ENCODE results near the gene ASIC3. TPM values are rescaled to one million over a fixed set of nuclear protein-coding genes. Genes with fewer than 3 reads are reported as not detected.
"Not testable (repeated sequence)": the region's sequence is repeated elsewhere in the genome, so short reads cannot be mapped to it uniquely, and the experiment has no call there.

Gene ASIC3
- total RNA-seq, 4 donors from 2014 or later: 2.5 to 10.7 (median 5.0) TPM

DNA sequence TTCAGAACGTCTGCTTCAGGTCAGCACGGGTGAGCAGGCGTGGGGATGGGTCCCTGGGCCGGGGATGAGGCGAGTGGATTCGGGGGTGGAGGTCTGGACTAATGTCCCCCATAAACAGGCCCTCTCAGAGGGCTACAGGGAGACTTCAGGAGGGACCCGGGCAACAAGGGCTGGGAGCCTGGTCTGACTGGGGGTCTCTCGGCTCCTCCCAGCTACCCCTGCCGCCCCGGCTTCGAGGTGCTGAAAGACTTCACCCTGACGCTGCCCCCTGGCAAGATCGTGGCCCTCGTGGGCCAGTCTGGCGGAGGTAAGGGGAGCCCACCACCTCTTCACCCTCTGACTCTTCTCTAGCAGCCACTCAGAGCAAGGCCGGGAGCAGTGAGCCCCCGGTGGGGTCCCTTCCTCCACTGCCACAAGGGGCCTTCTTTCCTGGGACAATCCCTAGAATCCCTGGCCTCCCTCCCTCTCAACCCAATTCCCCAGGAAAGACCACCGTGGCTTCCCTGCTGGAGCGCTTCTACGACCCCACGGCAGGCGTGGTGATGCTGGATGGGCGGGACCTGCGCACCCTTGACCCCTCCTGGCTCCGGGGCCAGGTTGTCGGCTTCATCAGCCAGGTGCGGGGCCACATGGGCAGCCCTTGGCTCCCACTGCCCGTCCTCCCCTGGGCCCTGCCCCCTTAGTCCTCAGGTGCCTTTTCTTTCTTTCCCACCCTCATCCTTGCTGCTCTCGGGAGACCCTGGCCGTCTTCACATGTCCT, 7.5 kb upstream of the ASIC3 start:
- Histone ChIP-seq H3K4me1 (peaks cover 0 to 13% (median 5%) of the 10 kb centered on the region in 4 donors), H3K27ac (no peak overlapping the region), H3K4me3 (no peak overlapping the region), H3K27me3 (no peaks in the 10 kb centered on the region), H3K36me3 (peaks cover 0 to 33% (median 0%) of the 10 kb centered on the region in 3 donors), H3K9me3 (no peaks in the 10 kb centered on the region)
- TF ChIP-seq POLR2A (IDR thresholded peaks at IDR 0.05) (no peak), CTCF (IDR thresholded peaks at IDR 0.05) (no peak)
- no peak for DNase-seq

- peaks cover 0 to 13% (median 5%) of the 10 kb centered on the region in 4 donors for H3K4me1 ChIP-seq
- not testable (repeated sequence) for H3K4me3 ChIP-seq, H3K9me3 ChIP-seq, H3K27me3 ChIP-seq, H3K27ac ChIP-seq, DNase-seq
- peaks cover 0 to 18% (median 0%) of the 10 kb centered on the region in 3 donors for H3K36me3 ChIP-seq
Observed at GRCh38 chr7:151043449-151043848, 4.9 kb upstream of the ASIC3 start.

DNA sequence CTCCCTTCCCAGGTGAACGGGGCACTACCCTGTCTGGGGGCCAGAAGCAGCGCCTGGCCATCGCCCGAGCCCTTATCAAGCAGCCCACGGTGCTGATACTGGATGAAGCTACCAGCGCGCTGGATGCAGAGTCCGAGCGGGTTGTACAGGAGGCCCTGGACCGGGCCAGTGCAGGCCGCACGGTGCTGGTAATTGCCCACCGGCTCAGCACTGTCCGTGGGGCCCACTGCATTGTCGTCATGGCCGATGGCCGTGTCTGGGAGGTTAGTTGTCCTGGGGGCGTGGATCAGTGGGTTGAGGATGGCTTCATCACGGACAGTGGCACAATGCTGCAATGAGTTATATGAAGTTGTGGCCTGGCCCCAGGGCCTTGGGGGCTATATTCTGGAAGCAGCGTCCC, 4.4 kb upstream of the ASIC3 start:
- Histone ChIP-seq H3K27ac (no peak overlapping the region), H3K4me1 (peaks cover 0 to 10% (median 4%) of the 10 kb centered on the region in 4 donors), H3K9me3 (no peaks in the 10 kb centered on the region), H3K4me3 (no peak overlapping the region), H3K27me3 (no peaks in the 10 kb centered on the region), H3K36me3 (peaks cover 0 to 18% (median 0%) of the 10 kb centered on the region in 3 donors)
- no peak for TF ChIP-seq CTCF (IDR thresholded peaks at IDR 0.05)
- no peak for TF ChIP-seq POLR2A (IDR thresholded peaks at IDR 0.05)
- no peak for DNase-seq

DNA sequence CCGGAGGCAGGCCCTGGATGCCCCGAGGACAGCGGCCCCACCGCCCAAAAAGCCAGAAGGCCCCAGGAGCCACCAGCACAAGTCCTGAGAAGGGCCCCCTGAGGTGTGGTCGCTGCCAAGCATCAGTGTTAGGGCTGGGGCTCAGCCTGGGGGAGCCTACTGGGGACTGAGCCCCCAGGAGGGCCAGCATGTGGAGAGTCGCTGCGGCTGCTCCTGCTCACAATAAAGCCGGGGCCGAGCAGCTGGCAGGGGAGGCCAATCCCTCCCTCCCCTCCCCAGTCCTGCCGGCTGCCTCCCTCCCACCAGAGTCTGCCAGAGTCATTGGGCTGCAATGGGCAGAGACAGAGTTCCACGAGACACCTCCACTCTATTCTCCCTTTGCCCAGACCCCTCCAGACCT, 3.1 kb upstream of the ASIC3 start:
- Histone ChIP-seq H3K27me3 (no peaks in the 10 kb centered on the region), H3K9me3 (no peaks in the 10 kb centered on the region), H3K4me1 (no peaks in the 10 kb centered on the region), H3K36me3 (peaks cover 0 to 18% (median 0%) of the 10 kb centered on the region in 3 donors), H3K27ac (no peak overlapping the region), H3K4me3 (no peak overlapping the region)
- no peak for DNase-seq
- TF ChIP-seq POLR2A (IDR thresholded peaks at IDR 0.05): no peak
- no peak for TF ChIP-seq CTCF (IDR thresholded peaks at IDR 0.05)

DNA sequence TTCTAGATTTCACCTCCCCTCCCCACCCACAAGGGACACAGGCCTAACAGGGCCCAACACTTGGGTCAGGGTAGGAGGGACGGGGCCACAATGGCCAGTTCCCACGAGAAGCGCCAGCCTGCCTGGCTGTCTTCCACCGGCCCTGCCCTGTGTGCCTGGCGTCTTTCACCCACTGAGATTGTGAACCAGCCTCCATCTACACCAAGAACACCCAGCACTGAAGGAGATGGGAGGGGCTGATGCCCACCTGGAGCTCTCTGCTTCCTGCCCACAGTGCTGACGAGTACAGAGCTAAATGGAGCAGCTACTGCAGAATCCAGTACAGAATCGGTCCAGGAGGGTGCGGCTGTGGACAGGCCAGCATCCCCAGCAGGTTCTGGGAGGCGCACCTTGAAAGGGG, 2.4 kb upstream of the ASIC3 start:
- no peak overlapping the region for H3K4me3 ChIP-seq
- peaks cover 0 to 18% (median 0%) of the 10 kb centered on the region in 3 donors for H3K36me3 ChIP-seq
- H3K4me1 ChIP-seq: peaks cover 0 to 4% (median under 1%) of the 10 kb centered on the region in 4 donors
- no peaks in the 10 kb centered on the region for H3K27me3 ChIP-seq
- H3K9me3 ChIP-seq: no peaks in the 10 kb centered on the region
- no peak for DNase-seq
- TF ChIP-seq CTCF (IDR thresholded peaks at IDR 0.05) (no peak), POLR2A (IDR thresholded peaks at IDR 0.05) (no peak)
- no peak overlapping the region for H3K27ac ChIP-seq

Measured in Peyer's patch (tissue), 4 donors.